Endometrial microvascular endothelial cells (primary cell): Measurements from ENCODE around the gene SLC6A20. TPM values are rescaled to one million over a fixed set of nuclear protein-coding genes. Genes with fewer than 3 reads are reported as not detected.

Experiments used
- in situ Hi-C: cut with HindIII; loops from 2 replicates; pipeline ENCODE4 v1.10.0; 2017; ENCODE audit warnings: low sequenced_read_pairs, low pct_unique_long_range_greater_than_20kb; ENCODE audit errors: inconsistent ontology term
- total RNA-seq: library from RNA; depleted of rRNA; stranded (reverse); fragments of >200 nt; gene quantifications from one replicate; pipeline ENCODE4 v1.2.3, GENCODE V29; 2015; ENCODE audit errors: inconsistent ontology term

SLC6A20 gene
- total RNA-seq, 1 donor from 2014 or later = not detected

GRCh38 chr3:45803252-45803935 is 7.1 kb upstream of the SLC6A20 start:
- in situ Hi-C loops = no loop called here

- in situ Hi-C loops = no loop called here
Observed at GRCh38 chr3:45802146-45802545, 5.8 kb upstream of the SLC6A20 start.

- in situ Hi-C loops = no loop called here
Observed at GRCh38 chr3:45800611-45801010, 4.3 kb upstream of the SLC6A20 start.

- in situ Hi-C loops = no loop called here
Observed at GRCh38 chr3:45799586-45799985, 3.2 kb upstream of the SLC6A20 start.

GRCh38 chr3:45798034-45798433 is 1.7 kb upstream of the SLC6A20 start:
- in situ Hi-C loops = no loop called here

- in situ Hi-C loops = no loop called here
Observed at GRCh38 chr3:45796902-45797637, 734 bp upstream of the SLC6A20 start.

GRCh38 chr3:45795509-45795881 is 841 bp downstream of the SLC6A20 start:
- in situ Hi-C loops = no loop called here

- in situ Hi-C loops = no loop called here
Observed at GRCh38 chr3:45794660-45795059, 1.7 kb downstream of the SLC6A20 start.

- in situ Hi-C loops = no loop called here
Observed at GRCh38 chr3:45794177-45794560, 2.2 kb downstream of the SLC6A20 start.

GRCh38 chr3:45793482-45794176 is 2.7 kb downstream of the SLC6A20 start:
- in situ Hi-C loops = no loop called here

GRCh38 chr3:45792516-45793172 is 3.7 kb downstream of the SLC6A20 start:
- in situ Hi-C loops = no loop called here

GRCh38 chr3:45792036-45792435 is 4.3 kb downstream of the SLC6A20 start:
- in situ Hi-C loops = no loop called here

GRCh38 chr3:45790596-45790995 is 5.7 kb downstream of the SLC6A20 start:
- in situ Hi-C loops = no loop called here

GRCh38 chr3:45789235-45789812 is 7.0 kb downstream of the SLC6A20 start:
- in situ Hi-C loops = no loop called here

GRCh38 chr3:45787551-45787950 is 8.8 kb downstream of the SLC6A20 start:
- in situ Hi-C loops = no loop called here

GRCh38 chr3:45786801-45787495 is 9.4 kb downstream of the SLC6A20 start:
- in situ Hi-C loops = no loop called here

GRCh38 chr3:45785605-45786150 is 10.7 kb downstream of the SLC6A20 start:
- in situ Hi-C loops = no loop called here

GRCh38 chr3:45783667-45784066 is 12.7 kb downstream of the SLC6A20 start:
- in situ Hi-C loops = no loop called here
